Thyroid gland (tissue), 4 donors: Measurements from ENCODE around the gene APC2. TPM values are rescaled to one million over a fixed set of nuclear protein-coding genes. Genes with fewer than 3 reads are reported as not detected.

ENCODE experiments used
- DNase-seq, 2 donors: peaks; one replicate each; pipeline ENCODE4 v3.0.0-alpha.2; 2019
- H3K27ac ChIP-seq, 3 donors: fragments of 200-600 bp; sonication (generic); 1 replicate in 2 of 3; 2 replicates in 1 of 3; pipeline ENCODE4 v1.5.1; 2016 to 2019; ENCODE audit warnings: mild to moderate bottlenecking in 1 of 3, moderate library complexity in 1 of 3
- H3K27me3 ChIP-seq: fragments of 200-600 bp; sonication (generic); one replicate; pipeline ENCODE4 v1.5.1; 2019
- H3K36me3 ChIP-seq, 2 donors: fragments of 200-600 bp; sonication (generic); one replicate each; pipeline ENCODE4 v1.5.1; 2016 to 2019
- H3K4me1 ChIP-seq, 2 donors: fragments of 200-600 bp; sonication (generic); one replicate each; pipeline ENCODE4 v1.5.1; 2017 to 2019
- H3K4me3 ChIP-seq, 3 donors: fragments of 200-600 bp; sonication (generic); replicated peaks in 1 of 3; 1 replicate in 2 of 3; 2 replicates in 1 of 3; pipeline ENCODE4 v1.5.1; 2016; ENCODE audit warnings: mild to moderate bottlenecking in 1 of 3
- H3K9me3 ChIP-seq: fragments of 200-600 bp; sonication (generic); one replicate; pipeline ENCODE4 v1.5.1; 2017
- CTCF ChIP-seq, 6 experiments: fragments of 200-600 bp in 3 of 6; fragments of 450-650 bp in 3 of 6; sonication (generic) in 3 of 6; IDR thresholded peaks; one replicate each; pipeline ENCODE4 v1.5.1; 2016 to 2019; ENCODE audit warnings: antibody characterized with exemption in 6 of 6, mild to moderate bottlenecking in 2 of 6, inconsistent platforms in 1 of 6, moderate library complexity in 1 of 6
- POLR2A ChIP-seq, 2 donors: fragments of 450-650 bp; IDR thresholded peaks; one replicate each; pipeline ENCODE4 v1.6.1; 2017; ENCODE audit warnings: antibody characterized with exemption in 2 of 2, mild to moderate bottlenecking in 2 of 2, moderate library complexity in 1 of 2
- WGBS, 2 donors: methylation state at CpG; one replicate each; pipeline ENCODE4 v1.1.5; 2017; 5-methylcytosine and 5-hydroxymethylcytosine counted together
- intact Hi-C: fragments of 100-400 bp; cut with DNase I; formaldehyde crosslinking; loops from one replicate; pipeline ENCODE4 v1.15.1; 2023
- total RNA-seq, 4 donors: library from RNA; depleted of rRNA; stranded (reverse); fragments of >200 nt; gene quantifications; one replicate each; pipeline ENCODE4 v1.2.3, GENCODE V29; 2016

APC2 gene
- under 1 TPM in 3 of 4 donors, not detected in 1; under 0.01 to 0.20 (median 0.08) TPM for total RNA-seq

GRCh38 chr19:1449467-1450442 is at the start of gene APC2:
Gene APC2 (plus strand): TSS chr19:1450121. CDS start chr19:1453002, 2,881 bp downstream.
- intact Hi-C loops, result no loop called here
- H3K36me3 ChIP-seq, result no peaks in the 10 kb centered on the region
- WGBS, 2 donors, result 15 to 22% methylated on average over 4 to 19 of the region's 74 CpGs
- no peaks in the 10 kb centered on the region for H3K9me3 ChIP-seq
- TF ChIP-seq CTCF (IDR thresholded peaks at IDR 0.05) (no peak), POLR2A (IDR thresholded peaks at IDR 0.05) (no peak)
- peaks cover 48% of the 10 kb centered on the region for H3K27me3 ChIP-seq
- DNase-seq, result no peak
- H3K27ac ChIP-seq, result no peak within 1 kb of the TSS
- H3K4me3 ChIP-seq, result no peak within 1 kb of the TSS
- H3K4me1 ChIP-seq, result peaks cover 11 to 37% of the 10 kb centered on the region in 2 donors

GRCh38 chr19:1400281-1401137 is 49.4 kb upstream of the APC2 start:
- no peaks in the 10 kb centered on the region for H3K9me3 ChIP-seq
- peaks cover 10 to 18% of the 10 kb centered on the region in 2 donors for H3K4me1 ChIP-seq
- H3K4me3 ChIP-seq, result peak overlapping the region; percentile 31 to 73 (median 35)
- no peaks in the 10 kb centered on the region for H3K36me3 ChIP-seq
- peak; percentile 38 to 51 for DNase-seq
- TF ChIP-seq POLR2A (IDR thresholded peaks at IDR 0.05) (no peak), CTCF (IDR thresholded peaks at IDR 0.05) (no peak)
- no peak overlapping the region for H3K27ac ChIP-seq
- H3K27me3 ChIP-seq, result no peaks in the 10 kb centered on the region
- intact Hi-C loops, result no loop called here
- WGBS, 2 donors, result 36 to 55% methylated on average over 17 to 23 of the region's 36 CpGs

- TF ChIP-seq CTCF (IDR thresholded peaks at IDR 0.05) (peak in 3 of 6 experiments; percentile 31 to 66 (median 53)), POLR2A (IDR thresholded peaks at IDR 0.05) (peak in 1 of 2 donors; percentile 24)
- peaks cover 10 to 16% of the 10 kb centered on the region in 2 donors for H3K4me1 ChIP-seq
- H3K36me3 ChIP-seq, result no peaks in the 10 kb centered on the region
- peak; percentile 52 to 53 for DNase-seq
- no peak within 1 kb of the TSS for H3K27ac ChIP-seq
- H3K9me3 ChIP-seq, result no peaks in the 10 kb centered on the region
- H3K27me3 ChIP-seq, result no peaks in the 10 kb centered on the region
- peak within 1 kb of the TSS; percentile 31 to 73 (median 35) for H3K4me3 ChIP-seq
- intact Hi-C loops, result no loop called here
- 1 to 8% methylated on average over 6 to 21 of the region's 87 CpGs for WGBS, 2 donors
Observed at GRCh38 chr19:1401138-1401888, 48.6 kb upstream of the APC2 start, which contains the start of gene GAMT. Gene GAMT (minus strand): TSS chr19:1401542. CDS start chr19:1401476, 66 bp downstream.

- Histone ChIP-seq H3K27me3 (no peaks in the 10 kb centered on the region), H3K27ac (no peak overlapping the region), H3K9me3 (no peaks in the 10 kb centered on the region), H3K36me3 (no peaks in the 10 kb centered on the region), H3K4me1 (peaks cover 10 to 17% of the 10 kb centered on the region in 2 donors), H3K4me3 (peak overlapping the region in 1 of 3 donors; percentile 73)
- WGBS, 2 donors, result 54 to 70% methylated on average over 11 of the region's 11 CpGs
- intact Hi-C loops, result no loop called here
- TF ChIP-seq CTCF (IDR thresholded peaks at IDR 0.05), result no peak
- TF ChIP-seq POLR2A (IDR thresholded peaks at IDR 0.05), result no peak
- DNase-seq, result no peak
Observed at GRCh38 chr19:1401889-1402217, 48.1 kb upstream of the APC2 start.
